ENCODE results near the gene SLC7A7. TPM values are rescaled to one million over a fixed set of nuclear protein-coding genes. Genes with fewer than 3 reads are reported as not detected.

The SLC7A7 gene
- total and polyA plus RNA-seq, 9 of the 15 experiments (the other 6 are each of a cell fraction or from before 2014, with no cell fraction given): 0.07 to 0.68 (median 0.41) TPM

- TF ChIP-seq TRIM28 (IDR thresholded peaks at IDR 0.05) (no peak), TEAD4 (IDR thresholded peaks at IDR 0.05; ENCODE audit: low read length) (0 out of 2 replicates have a peak, but pooled peaks have one; percentile 6), TEAD4 (CRISPR knock-in tag; IDR thresholded peaks at IDR 0.05; ENCODE audit: borderline replicate concordance) (no peak), ZNF311 (CRISPR knock-in tag; IDR thresholded peaks at IDR 0.05) (no peak), NR3C1 (CRISPR knock-in tag; IDR thresholded peaks at IDR 0.05) (0 out of 2 replicates have a peak, but pooled peaks have one; percentile 63), ZEB2 (IDR thresholded peaks at IDR 0.05) (no peak), PPARD (CRISPR knock-in tag; IDR thresholded peaks at IDR 0.05) (no peak), FOXP4 (CRISPR knock-in tag; IDR thresholded peaks at IDR 0.05; ENCODE audit: borderline replicate concordance) (no peak), ZNF76 (CRISPR knock-in tag; IDR thresholded peaks at IDR 0.05; ENCODE audit: borderline replicate concordance) (0 out of 2 replicates have a peak, but pooled peaks have one; percentile 50), NFYB (IDR thresholded peaks at IDR 0.05; ENCODE audit: extremely low read depth, insufficient read length) (no peak), ELF1 (tag; IDR thresholded peaks at IDR 0.05) (peak; percentile 77), PRPF4 (IDR thresholded peaks at IDR 0.05; ENCODE audit: insufficient read depth, low read depth, low read length, poor library complexity, severe bottlenecking) (no peak), CREBBP (IDR thresholded peaks at IDR 0.05; ENCODE audit: low read depth, low read length) (no peak), SIN3B (IDR thresholded peaks at IDR 0.05; ENCODE audit: low read depth) (peak; percentile 77), RBM15 (IDR thresholded peaks at IDR 0.05; ENCODE audit: insufficient read depth, low read length) (no peak), EGR1 (conservative IDR thresholded peaks at IDR 0.05) (no peak), SLC30A9 (CRISPR knock-in tag; IDR thresholded peaks at IDR 0.05) (no peak), MCM5 (IDR thresholded peaks at IDR 0.05; ENCODE audit: low read depth) (no peak), PRMT5 (CRISPR knock-in tag; IDR thresholded peaks at IDR 0.05) (no peak), CREB1 (IDR thresholded peaks at IDR 0.05) (no peak), CREB1 (CRISPR knock-in tag; IDR thresholded peaks at IDR 0.05) (no peak), FOSL1 (tag; conservative IDR thresholded peaks at IDR 0.05) (no peak), BMI1 (IDR thresholded peaks at IDR 0.05; ENCODE audit: low read length) (no peak), MAZ (CRISPR knock-in tag; conservative IDR thresholded peaks at IDR 0.05 in 1 of 2, IDR thresholded peaks at IDR 0.05 in 1 of 2) (peak; percentile 41 to 44; a peak in 2 of 4 replicates), MTA3 (IDR thresholded peaks at IDR 0.05; ENCODE audit: borderline replicate concordance) (0 out of 2 replicates have a peak, but pooled peaks have one; percentile 25), TFAM (CRISPR knock-in tag; conservative IDR thresholded peaks at IDR 0.05) (no peak), CBX8 (IDR thresholded peaks at IDR 0.05; ENCODE audit: borderline replicate concordance, extremely low read depth, low read depth, low read length, poor library complexity, severe bottlenecking) (no peak), SOX6 (IDR thresholded peaks at IDR 0.05) (no peak; the same call in 1 of the 2 replicates)
Observed at GRCh38 chr14:22766457-22767322, 48.5 kb downstream of the SLC7A7 start, which contains the start of gene OXA1L (continued).
